Ecto neural progenitor cell (in vitro differentiated cells): Measurements from ENCODE around the gene WNT1.

ENCODE experiments used
- DNase-seq: peaks from one replicate; pipeline ENCODE4 v3.0.0-alpha.2; 2018; ENCODE audit warnings: low spot score

The WNT1 gene

DNA sequence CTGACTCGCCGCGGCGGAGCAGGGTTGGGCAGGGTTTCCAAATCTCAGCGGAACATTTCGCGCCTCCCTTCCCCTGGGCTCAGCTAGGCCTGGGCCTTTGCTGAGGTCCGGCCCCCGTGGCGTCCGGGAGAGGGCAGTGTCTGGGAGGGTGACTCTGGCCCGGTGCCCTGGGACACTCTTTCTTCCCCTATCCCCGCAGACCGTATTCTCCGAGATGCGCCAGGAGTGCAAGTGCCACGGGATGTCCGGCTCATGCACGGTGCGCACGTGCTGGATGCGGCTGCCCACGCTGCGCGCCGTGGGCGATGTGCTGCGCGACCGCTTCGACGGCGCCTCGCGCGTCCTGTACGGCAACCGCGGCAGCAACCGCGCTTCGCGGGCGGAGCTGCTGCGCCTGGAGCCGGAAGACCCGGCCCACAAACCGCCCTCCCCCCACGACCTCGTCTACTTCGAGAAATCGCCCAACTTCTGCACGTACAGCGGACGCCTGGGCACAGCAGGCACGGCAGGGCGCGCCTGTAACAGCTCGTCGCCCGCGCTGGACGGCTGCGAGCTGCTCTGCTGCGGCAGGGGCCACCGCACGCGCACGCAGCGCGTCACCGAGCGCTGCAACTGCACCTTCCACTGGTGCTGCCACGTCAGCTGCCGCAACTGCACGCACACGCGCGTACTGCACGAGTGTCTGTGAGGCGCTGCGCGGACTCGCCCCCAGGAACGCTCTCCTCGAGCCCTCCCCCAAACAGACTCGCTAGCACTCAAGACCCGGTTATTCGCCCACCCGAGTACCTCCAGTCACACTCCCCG is 3.0 kb downstream of the WNT1 start:
- DNase-seq, result peak; percentile 76

DNA sequence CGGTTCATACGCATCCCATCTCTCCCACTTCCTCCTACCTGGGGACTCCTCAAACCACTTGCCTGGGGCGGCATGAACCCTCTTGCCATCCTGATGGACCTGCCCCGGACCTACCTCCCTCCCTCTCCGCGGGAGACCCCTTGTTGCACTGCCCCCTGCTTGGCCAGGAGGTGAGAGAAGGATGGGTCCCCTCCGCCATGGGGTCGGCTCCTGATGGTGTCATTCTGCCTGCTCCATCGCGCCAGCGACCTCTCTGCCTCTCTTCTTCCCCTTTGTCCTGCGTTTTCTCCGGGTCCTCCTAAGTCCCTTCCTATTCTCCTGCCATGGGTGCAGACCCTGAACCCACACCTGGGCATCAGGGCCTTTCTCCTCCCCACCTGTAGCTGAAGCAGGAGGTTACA is 3.6 kb downstream of the WNT1 start:
- DNase-seq, result peak; percentile 61

- DNase-seq, result no peak
Observed at GRCh38 chr12:48982397-48983080, 4.4 kb downstream of the WNT1 start.

DNA sequence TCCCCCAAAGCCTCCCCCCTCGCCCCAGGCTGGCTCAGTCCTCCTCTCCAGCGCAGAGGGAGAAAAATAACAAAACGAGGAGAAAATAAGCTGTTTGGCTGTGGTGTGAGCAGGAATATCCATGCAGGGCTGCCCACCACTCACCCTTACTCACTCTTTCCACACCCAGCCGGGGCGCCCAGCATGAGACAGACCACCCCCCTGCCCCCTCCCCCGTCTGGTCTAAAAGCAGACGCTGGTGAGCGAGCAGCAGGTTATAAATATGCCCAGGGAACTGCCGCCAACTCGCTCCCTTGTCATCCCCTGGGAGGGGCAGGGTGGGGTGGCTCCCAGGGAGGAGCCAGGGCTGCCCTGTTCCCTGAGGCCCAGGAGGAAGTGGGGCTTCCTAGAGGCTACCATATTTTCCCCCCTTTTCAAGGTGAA is 7.4 kb downstream of the WNT1 start:
- DNase-seq, result peak; percentile 65

DNA sequence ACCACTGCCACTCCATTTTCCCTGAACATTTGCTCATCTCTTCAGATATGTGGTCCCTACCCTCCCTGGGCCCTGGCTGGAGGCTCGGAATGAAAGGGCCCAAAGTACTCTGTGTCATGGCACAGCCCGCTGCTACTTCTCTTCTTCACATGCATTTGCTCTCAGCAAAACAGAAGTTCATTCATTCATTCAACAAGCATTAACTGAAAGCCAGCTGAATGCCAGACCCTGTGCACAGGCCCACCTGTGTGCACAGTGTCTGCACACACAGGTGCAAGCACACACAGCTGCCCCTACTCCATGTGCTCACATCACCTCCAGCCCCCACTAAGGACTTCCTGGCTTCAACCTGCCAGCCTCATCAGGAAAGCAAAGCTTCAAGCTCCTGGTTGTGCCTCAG is 7.8 kb downstream of the WNT1 start:
- DNase-seq, result peak; percentile 63

DNA sequence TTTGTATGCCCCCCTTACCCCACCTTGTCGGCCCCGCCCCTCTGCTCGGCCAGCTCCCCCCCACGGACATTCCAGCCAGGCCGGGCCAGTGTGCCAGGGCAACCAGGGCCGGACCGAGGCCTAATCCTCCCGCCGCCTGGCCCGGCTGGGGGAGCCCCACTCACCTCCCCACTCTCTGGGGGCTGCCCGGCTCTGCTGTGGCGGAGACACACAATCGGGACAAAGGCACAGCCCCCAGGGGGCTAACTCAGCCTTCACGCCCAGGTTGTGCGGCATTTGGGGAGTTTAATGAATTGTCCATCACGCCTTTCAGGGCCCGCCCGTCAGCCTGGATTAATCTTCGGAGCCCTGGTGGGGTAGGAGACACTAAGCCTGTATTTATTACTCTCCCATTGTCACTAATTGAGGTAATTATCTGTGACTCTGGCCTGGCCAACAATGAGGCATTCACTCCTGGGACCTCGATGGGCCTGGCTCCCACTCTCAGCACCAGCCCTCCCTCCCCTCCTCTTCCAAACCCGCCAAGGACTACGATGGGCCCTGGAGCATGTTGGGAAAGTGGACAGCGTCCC is 8.7 kb downstream of the WNT1 start:
- peak; percentile 99 for DNase-seq

DNA sequence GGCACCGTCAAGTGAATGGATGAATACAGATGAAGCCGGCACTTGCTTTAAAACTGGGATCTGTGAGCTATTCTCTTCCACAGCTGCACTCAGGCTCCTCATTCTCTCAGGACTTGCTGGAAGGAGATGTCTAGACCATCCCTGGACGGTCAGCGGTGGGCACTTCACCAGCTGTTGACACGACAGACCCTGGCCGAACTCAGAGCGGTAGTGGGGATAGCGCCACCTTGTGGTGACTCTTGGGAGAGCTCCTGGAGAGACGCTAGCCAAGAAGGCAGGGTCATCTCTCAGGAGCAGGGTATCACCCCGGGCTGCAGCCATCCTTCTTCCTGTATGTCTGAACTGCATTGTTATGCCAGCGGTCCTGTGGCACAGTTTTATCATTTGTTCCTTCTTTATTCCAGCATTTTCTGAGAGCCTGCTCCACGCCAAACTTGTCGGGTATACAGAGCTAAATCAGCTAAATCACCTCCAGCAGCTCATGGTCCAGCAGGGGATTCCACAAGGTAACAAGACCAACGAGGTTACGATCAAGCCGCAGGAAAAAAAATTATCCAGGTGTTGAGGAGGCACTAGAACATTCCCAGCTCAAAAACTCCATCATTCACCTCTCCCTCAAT is 10.0 kb downstream of the WNT1 start:
- peak; percentile 94 for DNase-seq

- no peak for DNase-seq
Observed at GRCh38 chr12:48990552-48990951, 12.4 kb downstream of the WNT1 start.

GRCh38 chr12:48991247-48992050 is 13.3 kb downstream of the WNT1 start:
- DNase-seq, result no peak

DNA sequence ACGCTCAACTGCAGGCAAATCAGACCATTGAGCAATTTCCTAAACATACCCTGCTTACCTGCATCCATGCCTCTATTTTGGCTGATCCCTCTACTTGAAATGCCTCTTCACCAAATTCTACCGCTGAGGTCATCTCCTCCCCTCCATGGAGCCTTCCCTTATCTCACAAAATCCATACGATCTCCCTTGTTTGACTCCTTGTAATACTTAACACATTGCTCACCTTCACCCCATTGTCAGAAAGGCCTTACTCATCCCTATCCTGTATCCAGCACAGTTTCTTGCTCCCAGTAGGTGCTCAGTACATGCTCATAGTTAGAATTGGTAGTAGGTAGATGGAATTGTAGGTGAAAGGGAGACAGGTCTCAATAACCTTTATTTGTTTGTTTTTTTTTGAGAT is 15.7 kb downstream of the WNT1 start:
- DNase-seq, result no peak

DNA sequence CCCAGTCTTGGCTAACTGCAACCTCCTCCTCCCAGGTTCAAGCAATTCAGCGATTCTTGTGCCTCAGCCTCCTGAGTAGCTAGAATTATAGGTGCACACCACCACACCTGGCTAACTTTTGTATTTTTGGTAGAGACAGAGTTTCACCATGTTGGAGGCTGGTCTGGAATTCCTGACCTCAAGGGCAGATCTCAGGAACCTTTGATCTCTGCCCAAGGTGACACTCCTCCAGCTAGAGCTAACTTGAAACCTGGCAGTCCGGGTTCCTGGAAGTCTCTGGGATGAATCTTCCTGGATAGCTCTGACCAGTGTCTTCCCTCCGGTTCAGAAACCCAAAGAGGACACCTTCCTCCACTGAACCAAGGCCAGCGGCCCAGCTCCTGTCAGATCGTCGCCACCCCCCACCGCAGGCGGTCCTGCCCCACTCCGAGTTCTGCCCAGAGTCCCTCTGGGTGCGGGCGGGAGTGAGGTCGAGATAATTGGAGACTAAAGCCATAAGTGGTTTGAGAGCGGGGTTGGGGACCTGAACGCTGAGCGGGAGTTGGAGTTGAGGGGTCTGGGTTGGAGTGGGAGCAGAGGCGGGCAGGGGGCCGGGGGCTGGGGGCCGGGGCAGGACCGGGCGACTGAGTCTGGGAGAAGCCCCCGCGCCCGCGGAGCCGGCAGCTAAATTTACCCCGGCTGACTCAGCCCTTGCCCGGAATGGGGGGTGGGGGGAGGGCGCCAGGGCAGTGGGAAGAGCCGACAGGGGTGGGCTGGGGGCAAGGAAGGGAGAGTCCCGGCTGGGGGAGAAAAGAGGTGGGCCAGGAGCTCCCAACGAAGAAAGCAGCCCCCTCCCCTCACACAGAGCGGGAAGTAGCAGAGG is 16.3 kb downstream of the WNT1 start:
- peak; percentile 56 for DNase-seq

DNA sequence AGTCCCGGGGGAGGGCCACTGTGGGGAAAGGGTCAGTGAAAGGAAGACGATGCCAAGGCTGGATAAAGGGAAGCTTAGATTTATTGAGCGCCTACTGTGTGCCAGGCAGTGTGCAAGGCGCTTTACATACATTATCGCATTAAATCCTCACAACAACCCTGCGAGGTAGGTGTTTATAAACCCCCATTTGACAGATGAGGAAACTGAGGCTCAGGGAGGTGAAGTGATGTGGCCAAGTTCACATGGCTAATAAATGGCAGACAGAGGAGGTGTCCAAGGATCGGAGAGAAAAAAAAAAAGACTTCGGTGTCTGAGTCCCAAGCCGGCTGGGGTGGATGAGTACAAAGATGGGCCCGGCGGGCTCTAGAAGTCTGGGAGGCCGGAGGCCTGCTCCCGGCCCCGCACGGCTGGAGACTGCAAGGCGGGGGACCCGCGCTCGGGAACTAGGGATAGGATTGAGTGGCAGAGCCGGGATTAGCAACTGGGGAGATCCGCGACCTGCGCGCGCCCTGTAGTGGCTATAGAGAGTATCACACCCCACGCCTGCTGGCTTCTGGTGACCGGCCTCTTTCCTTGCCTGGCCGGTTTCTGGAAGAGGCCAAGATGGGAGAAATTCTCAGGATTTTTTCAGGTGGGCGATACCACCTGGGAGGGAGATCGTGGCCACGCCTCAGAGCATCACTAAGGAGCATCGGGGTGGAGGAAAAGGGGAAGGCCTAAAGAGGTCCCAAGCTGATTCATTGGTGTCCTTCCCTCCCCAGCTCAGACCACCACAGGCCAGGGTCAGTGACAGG is 17.2 kb downstream of the WNT1 start:
- DNase-seq, result peak; percentile 96

DNA sequence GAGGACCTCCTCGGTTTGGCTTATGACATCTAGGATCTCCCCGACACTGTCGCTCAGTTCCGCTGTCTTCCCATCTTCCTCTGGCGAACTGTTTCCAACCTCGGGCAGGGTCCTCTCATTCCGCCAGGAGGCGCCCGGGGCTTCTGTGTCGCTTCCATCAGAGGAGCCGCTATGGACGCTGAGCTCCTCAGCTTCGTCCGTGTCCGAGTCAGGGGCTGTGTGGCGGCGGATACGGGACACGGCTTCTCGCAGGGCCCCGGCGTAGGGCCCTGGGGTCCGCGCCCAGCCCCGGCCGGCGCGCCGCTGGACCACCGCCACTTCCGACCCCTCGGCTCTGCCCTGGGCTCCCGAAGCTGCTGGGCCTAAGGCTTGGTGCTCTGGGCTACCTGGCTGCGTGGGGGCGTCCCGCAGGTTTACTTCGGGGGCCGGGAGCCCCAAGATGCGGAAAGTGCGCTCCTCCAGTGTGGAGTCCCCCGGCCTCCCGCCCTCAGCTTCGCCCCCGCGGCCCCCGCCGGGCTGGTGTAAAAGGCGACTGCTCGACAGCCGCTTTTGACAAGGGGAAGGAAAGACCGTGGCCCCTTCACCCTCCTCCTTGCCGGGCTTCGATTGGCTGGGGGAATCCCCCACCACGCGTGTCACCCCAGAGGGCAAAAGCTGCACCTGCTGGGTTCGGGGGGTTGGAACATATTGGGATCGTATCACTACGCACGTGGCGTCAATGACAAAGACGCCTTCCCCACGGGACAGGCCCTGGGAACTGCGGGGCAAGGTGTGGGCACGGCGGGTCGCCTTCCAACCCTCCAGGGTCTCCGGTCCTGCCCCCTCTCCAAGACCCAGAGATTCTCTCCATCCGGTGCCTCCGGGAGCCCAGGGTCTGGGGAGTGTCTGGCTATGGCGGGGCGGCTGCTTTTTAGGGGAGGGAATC is 18.9 kb downstream of the WNT1 start:
- peak; percentile 93 for DNase-seq

DNA sequence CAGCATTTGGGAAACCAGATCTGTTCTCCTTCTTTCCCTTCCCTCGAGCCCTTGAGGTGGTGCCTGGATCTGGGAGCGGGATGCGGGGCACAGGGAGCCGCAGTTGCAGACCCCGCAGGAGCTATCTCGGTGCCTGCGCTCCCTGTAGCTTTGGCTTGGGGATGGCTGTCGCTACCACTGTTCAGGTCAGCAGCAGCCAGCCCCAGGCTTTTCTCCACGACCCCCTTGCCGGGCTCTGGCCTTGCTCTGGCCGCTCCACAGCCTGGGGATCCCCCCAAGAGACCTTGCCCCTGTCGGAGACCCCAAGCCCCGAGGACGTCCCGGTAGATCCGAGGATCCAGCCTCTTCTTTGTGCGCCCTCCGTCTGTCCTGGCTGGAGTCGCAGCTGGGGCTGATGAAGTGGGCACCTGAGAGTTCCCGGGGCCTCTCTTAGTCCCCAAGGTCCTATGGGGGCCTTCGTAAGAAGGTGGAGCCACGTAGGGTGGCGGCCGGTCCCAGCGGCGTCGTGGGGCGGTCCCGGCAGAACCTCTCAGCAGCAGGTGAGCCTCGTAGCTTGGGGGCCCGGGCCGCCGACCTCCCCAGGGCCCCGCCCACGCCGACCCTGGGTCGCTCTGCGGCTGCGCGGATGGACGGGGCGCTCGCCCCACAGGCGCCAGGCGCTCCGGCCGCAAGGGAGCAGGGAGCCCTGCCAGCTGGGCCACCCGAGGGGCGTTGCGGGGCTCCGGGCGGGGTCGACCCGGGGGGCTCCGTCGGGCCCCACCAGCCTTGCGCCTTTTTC is 19.8 kb downstream of the WNT1 start:
- DNase-seq, result peak; percentile 83

DNA sequence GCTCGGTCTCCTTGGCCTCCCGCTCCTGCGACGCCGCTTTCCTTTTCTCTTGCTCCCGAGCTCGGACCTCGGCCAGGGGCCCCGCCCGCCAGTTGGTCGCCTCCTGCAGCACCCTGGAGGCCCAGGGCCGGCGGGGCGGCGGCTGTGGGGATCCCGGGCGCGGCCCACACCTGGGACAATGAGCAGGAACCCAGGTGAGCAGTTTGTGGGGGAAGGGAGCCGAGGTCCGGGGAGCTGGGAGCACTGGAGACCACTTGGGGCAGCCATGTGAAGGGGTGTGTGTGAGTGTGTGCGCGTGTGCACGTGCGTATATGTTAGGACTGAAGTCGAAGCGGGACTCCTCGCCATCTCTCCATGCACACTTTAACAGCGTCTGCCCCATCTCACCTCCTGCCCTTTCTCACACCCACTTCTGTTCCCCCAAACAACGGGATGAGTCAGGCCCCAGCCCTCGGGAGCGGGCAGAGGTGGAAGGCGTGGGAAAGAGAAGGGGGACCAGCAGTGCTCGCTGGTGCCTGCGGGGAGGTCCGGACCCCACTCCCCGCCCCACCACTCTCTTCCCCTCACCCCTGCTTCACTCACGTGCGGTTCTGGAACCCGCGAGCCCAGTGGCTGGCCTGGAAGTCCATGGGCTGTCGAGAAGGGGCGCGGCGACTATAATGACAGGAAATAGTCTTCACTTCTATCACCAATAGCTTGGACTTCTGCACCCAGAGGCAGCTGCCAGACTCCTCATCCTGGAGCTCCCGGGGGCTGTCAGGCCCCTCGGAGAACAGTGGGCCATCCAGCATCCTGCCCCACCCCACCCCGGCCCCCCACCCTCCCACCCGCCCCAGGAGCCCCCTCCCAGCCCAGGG is 20.6 kb downstream of the WNT1 start:
- DNase-seq, result no peak

- peak; percentile 81 for DNase-seq
Observed at GRCh38 chr12:48999371-49000131, 21.4 kb downstream of the WNT1 start, which contains the start of gene DDN. Gene DDN, minus strand, starts transcription at chr12:48999375. Its CDS starts 88 bp downstream, at chr12:48999287.
